C4-2B (cell line): ENCODE data around the gene SPSB1.

ENCODE experiments used
- CTCF ChIP-seq: fragments of 450-650 bp; conservative IDR thresholded peaks from 2 replicates; pipeline ENCODE4 v1.5.1; 2017; ENCODE audit warnings: mild to moderate bottlenecking
- ZFX ChIP-seq: fragments of 450-650 bp; IDR thresholded peaks from 2 replicates; pipeline ENCODE4 v1.6.1; 2017

GRCh38 chr1:9352377-9353134 lies 59.9 kb downstream of the SPSB1 start:
- TF ChIP-seq CTCF = no peak
- no peak for TF ChIP-seq ZFX
